OCI-LY7 (cell line): ENCODE data around the gene CRTC1. TPM values are rescaled to one million over a fixed set of nuclear protein-coding genes. Genes with fewer than 3 reads are reported as not detected.

Source experiments
- BruUV-seq: library from RNA; stranded (reverse); fragments of 400-500 nt; replicated peaks from 2 replicates; lab custom pipeline; 2021; lab: Mats Ljungman, UMichigan
- CTCF ChIA-PET: fragments of 300-600 bp; sonication (Branson Sonifier 250); formaldehyde crosslinking; loops from one replicate; lab custom pipeline; 2022; ENCODE audit warnings: antibody characterized with exemption; ENCODE audit not compliant: unreplicated experiment; lab: Charles Lee
- POLR2A ChIA-PET: fragments of 300-600 bp; sonication (Branson Sonifier 250); formaldehyde crosslinking; loops from one replicate; lab custom pipeline; 2022; ENCODE audit warnings: antibody characterized with exemption; lab: Charles Lee
- DNase-seq: peaks from one replicate; pipeline ENCODE4 v3.0.0-alpha.2; 2015; ENCODE audit warnings: low spot score
- H2AFZ ChIP-seq: fragments of 200-600 bp; sonication (generic), shearing (Covaris generic); 2 replicates; pipeline ENCODE4 v1.6.1; 2014; ENCODE audit warnings: mild to moderate bottlenecking, antibody characterized with exemption, low read length, moderate library complexity
- H3K27ac ChIP-seq: fragments of 200-600 bp; sonication (generic); 2 replicates; pipeline ENCODE4 v1.5.1; 2014; ENCODE audit warnings: mixed run types, low read depth, mild to moderate bottlenecking, moderate library complexity, low read length, inconsistent platforms; ENCODE audit not compliant: poor library complexity, severe bottlenecking
- H3K36me3 ChIP-seq: fragments of 200-600 bp; sonication (generic); 2 replicates; pipeline ENCODE4 v1.6.1; 2014; ENCODE audit warnings: mild to moderate bottlenecking, antibody characterized with exemption, low read length, moderate library complexity, mixed read lengths; ENCODE audit not compliant: insufficient read depth
- H3K4me1 ChIP-seq: fragments of 200-600 bp; sonication (generic); 2 replicates; pipeline ENCODE4 v1.5.1; 2014; ENCODE audit warnings: mild to moderate bottlenecking, low read length; ENCODE audit not compliant: insufficient read depth, poor library complexity, severe bottlenecking
- H3K4me2 ChIP-seq: fragments of 200-600 bp; sonication (generic); 2 replicates; pipeline ENCODE4 v1.6.1; 2014; ENCODE audit warnings: mild to moderate bottlenecking, low read length
- H3K4me3 ChIP-seq: fragments of 200-600 bp; sonication (generic); 2 replicates; pipeline ENCODE4 v1.5.1; 2014; ENCODE audit warnings: mild to moderate bottlenecking, low read depth, low read length; ENCODE audit not compliant: poor library complexity, severe bottlenecking
- H3K79me2 ChIP-seq: fragments of 200-600 bp; sonication (generic); 2 replicates; pipeline ENCODE4 v1.6.1; 2016; ENCODE audit warnings: low read depth, mild to moderate bottlenecking, low read length, moderate library complexity, mixed read lengths; ENCODE audit not compliant: insufficient read depth
- H3K9me2 ChIP-seq: fragments of 200-600 bp; sonication (generic); 2 replicates; pipeline ENCODE4 v1.6.1; 2016; ENCODE audit warnings: mild to moderate bottlenecking, low read length, mixed read lengths; ENCODE audit not compliant: insufficient read depth
- H3K9me3 ChIP-seq: fragments of 200-600 bp; sonication (generic); 2 replicates; pipeline ENCODE4 v1.6.1; 2014; ENCODE audit warnings: mild to moderate bottlenecking, mixed run types, low read length, mixed read lengths
- H4K20me1 ChIP-seq: fragments of 200-600 bp; sonication (generic); 2 replicates; pipeline ENCODE4 v1.6.1; 2014; ENCODE audit warnings: mild to moderate bottlenecking, antibody characterized with exemption, low read length, moderate library complexity, mixed read lengths; ENCODE audit not compliant: insufficient read depth
- EZH2phosphoT487 ChIP-seq: fragments of 200-600 bp; sonication (generic); IDR thresholded peaks from 2 replicates; pipeline ENCODE4 v1.6.1; 2018; ENCODE audit warnings: low read depth, borderline replicate concordance, mild to moderate bottlenecking, mixed run types, antibody characterized with exemption, low read length, moderate library complexity, mixed read lengths
- intact Hi-C: fragments of 100-400 bp; cut with micrococcal nuclease; formaldehyde crosslinking; loops from one replicate; pipeline ENCODE4 v1.10.0; 2022; ENCODE audit not compliant: unreplicated experiment
- total RNA-seq, 2 experiments: library from RNA; depleted of rRNA in 1 of 2; stranded (reverse); fragments of >200 nt in 1 of 2; shearing (Covaris generic) in 1 of 2; gene quantifications; 2 replicates each; pipeline ENCODE4 v1.2.3, GENCODE V29; 2014 to 2022
- TF ChIP-seq, protein P1 (sequence below): fragments of 200-600 bp; sonication (generic); conservative IDR thresholded peaks from 2 replicates; pipeline ENCODE4 v1.5.1; 2014; ENCODE audit warnings: mild to moderate bottlenecking, antibody characterized with exemption, low read length, moderate library complexity, mixed read lengths

Gene CRTC1
- total RNA-seq, 2 experiments from 2014 or later, result 4.1 to 10.3 TPM

- H3K36me3 ChIP-seq, result no peaks in the 10 kb centered on the region
- no peak overlapping the region for H3K4me3 ChIP-seq
- ChIA-PET CTCF (no interaction called here), POLR2A (no interaction called here)
- H3K9me3 ChIP-seq, result no peaks in the 10 kb centered on the region
- intact Hi-C loops, result no loop called here
- H3K79me2 ChIP-seq, result no peaks in the 10 kb centered on the region
- H3K27ac ChIP-seq, result no peak overlapping the region
- no peaks in the 10 kb centered on the region for H3K9me2 ChIP-seq
- no peak for DNase-seq
- no peak overlapping the region for H3K4me2 ChIP-seq
- no peaks in the 10 kb centered on the region for H4K20me1 ChIP-seq
- TF ChIP-seq EZH2phosphoT487, result no peak
- TF ChIP-seq, protein P1, sequence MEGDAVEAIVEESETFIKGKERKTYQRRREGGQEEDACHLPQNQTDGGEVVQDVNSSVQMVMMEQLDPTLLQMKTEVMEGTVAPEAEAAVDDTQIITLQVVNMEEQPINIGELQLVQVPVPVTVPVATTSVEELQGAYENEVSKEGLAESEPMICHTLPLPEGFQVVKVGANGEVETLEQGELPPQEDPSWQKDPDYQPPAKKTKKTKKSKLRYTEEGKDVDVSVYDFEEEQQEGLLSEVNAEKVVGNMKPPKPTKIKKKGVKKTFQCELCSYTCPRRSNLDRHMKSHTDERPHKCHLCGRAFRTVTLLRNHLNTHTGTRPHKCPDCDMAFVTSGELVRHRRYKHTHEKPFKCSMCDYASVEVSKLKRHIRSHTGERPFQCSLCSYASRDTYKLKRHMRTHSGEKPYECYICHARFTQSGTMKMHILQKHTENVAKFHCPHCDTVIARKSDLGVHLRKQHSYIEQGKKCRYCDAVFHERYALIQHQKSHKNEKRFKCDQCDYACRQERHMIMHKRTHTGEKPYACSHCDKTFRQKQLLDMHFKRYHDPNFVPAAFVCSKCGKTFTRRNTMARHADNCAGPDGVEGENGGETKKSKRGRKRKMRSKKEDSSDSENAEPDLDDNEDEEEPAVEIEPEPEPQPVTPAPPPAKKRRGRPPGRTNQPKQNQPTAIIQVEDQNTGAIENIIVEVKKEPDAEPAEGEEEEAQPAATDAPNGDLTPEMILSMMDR, result no peak
- no peaks in the 10 kb centered on the region for H3K4me1 ChIP-seq
- no peak overlapping the region for H2AFZ ChIP-seq
- no TSS peak for BruUV-seq
These were observed 34.1 kb downstream of the CRTC1 start for GRCh38 chr19:18717601-18718000.

DNA sequence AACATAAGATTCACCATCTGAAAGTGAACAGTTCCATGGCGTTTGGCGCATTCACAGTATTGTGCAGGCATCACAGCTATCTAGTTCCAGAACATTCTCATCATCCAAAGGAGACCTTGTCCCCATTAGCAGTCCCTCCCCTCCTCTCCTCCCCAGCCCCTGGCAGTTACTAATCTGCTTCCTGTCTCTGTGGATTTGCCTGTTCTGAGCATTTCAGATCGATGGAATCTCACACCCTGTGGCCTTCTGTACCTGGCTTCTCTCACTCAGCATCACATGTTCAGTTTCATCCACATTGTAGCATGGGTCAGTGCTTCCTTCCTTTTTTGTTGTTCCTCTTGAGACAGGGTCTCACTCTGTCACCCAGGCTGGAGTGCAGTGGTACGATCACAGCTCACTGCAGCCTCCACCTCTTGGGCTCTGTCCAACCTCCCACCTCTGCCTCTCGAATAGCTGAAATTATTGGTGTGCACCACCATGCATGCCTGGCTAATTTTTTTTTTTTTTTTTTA, 34.6 kb downstream of the CRTC1 start:
- intact Hi-C loops, result no loop called here
- Histone ChIP-seq H4K20me1 (no peaks in the 10 kb centered on the region), H3K4me2 (no peak overlapping the region), H3K9me3 (no peaks in the 10 kb centered on the region), H3K9me2 (no peaks in the 10 kb centered on the region), H3K4me3 (no peak overlapping the region), H3K27ac (no peak overlapping the region), H3K4me1 (no peaks in the 10 kb centered on the region), H3K79me2 (no peaks in the 10 kb centered on the region), H2AFZ (no peak overlapping the region), H3K36me3 (no peaks in the 10 kb centered on the region)
- POLR2A ChIA-PET, result no interaction called here
- DNase-seq, result peak; percentile 4
- CTCF ChIA-PET, result no interaction called here
- TF ChIP-seq EZH2phosphoT487, result no peak
- TF ChIP-seq, protein P1, result no peak
- BruUV-seq, result no TSS peak

- H3K4me1 ChIP-seq, result no peaks in the 10 kb centered on the region
These were observed 35.5 kb downstream of the CRTC1 start for GRCh38 chr19:18718846-18719458.

More at GRCh38 chr19:18718846-18719458, 35.5 kb downstream of the CRTC1 start:
- POLR2A ChIA-PET, result no interaction called here
- CTCF ChIA-PET, result no interaction called here
- Histone ChIP-seq H3K36me3 (no peaks in the 10 kb centered on the region), H3K27ac (no peak overlapping the region), H3K9me3 (no peaks in the 10 kb centered on the region), H3K4me3 (no peak overlapping the region), H4K20me1 (no peaks in the 10 kb centered on the region), H3K79me2 (no peaks in the 10 kb centered on the region), H2AFZ (no peak overlapping the region), H3K4me2 (no peak overlapping the region), H3K9me2 (no peaks in the 10 kb centered on the region)
- intact Hi-C loops, result no loop called here
- DNase-seq, result no peak
- TF ChIP-seq, protein P1, result no peak
- TF ChIP-seq EZH2phosphoT487, result no peak
- BruUV-seq, result no TSS peak
